Glomerular endothelial cell (primary cell): Measurements from ENCODE around the gene KIF26A. TPM values are rescaled to one million over a fixed set of nuclear protein-coding genes. Genes with fewer than 3 reads are reported as not detected.
"Not testable (repeated sequence)": the region's sequence is repeated elsewhere in the genome, so short reads cannot be mapped to it uniquely, and the experiment has no call there.

Experiments used
- DNase-seq: peaks from one replicate; pipeline ENCODE4 v3.0.0-alpha.2; 2011; ENCODE audit warnings: low read depth, low spot score; ENCODE audit errors: extremely low read depth
- total RNA-seq: library from RNA; depleted of rRNA; stranded (reverse); fragments of >200 nt; gene quantifications from 2 replicates; pipeline ENCODE4 v1.2.3, GENCODE V29; 2015

Gene KIF26A
- total RNA-seq, 1 donor from 2014 or later, result 19.8 TPM

GRCh38 chr14:104142946-104143470, 4.6 kb downstream of the KIF26A start:
- no peak for DNase-seq

DNA sequence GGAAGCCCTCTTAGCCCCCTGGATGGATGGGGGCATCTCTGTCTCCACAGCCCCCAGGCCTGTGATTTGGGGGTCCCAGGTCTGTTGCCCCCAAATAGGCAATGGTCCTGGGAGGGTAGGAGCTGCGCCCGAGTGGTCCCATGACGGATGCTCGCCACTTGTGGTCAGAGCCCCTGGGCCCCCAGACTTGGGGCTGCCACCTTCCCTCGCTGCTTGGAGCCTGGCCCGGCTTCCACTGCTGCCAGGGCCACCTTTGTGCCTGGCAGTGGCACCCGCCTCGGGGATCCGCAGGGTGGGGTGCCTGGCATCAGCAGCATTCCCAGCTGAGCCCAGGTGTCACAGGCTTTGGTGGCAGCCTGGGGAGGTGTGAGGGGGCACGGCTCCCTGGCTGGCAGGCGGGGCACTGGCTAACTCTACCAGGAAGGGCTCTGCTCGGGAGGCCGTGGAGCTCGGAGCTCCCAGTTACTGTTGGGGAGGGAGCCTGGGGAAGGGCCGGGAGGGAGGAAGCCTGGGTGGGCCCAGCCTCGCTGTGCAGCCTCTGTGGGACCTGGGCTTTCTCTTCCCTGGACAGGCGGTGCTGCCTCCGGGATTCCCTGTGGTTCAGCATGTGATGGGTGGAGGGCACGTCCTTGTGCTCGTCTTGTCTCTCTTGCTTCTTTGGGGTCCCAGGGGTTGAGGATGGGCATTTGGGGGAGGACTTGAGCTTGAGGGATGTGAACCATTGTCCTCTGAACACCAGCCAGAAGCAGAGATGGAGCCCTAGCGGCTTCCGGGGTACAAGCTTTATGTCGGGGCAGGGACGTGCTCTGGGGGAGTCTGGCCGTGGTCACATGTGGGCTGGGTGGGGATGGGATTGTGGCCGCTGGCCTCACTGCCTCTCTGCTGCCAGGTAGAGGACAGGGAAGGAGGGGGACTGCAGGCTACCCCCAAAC, 5.4 kb downstream of the KIF26A start:
- no peak for DNase-seq

DNA sequence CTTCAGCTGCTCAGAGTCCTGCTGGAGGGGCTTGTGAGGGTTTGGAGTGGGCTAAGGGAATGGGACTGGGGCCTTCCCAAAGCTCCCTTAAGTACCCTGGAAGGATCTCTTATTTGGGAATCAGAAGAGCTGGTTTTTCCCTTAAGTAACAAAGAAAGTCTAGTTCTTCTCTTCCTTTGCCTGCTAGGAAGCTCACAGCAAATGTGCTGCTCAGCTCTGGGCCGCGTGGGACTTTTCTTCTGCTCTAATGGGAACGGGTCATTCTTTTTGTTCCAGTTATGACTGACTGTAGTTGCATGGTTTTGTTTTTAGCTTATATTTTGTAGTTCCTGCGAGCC, 6.0 kb downstream of the KIF26A start:
- no peak for DNase-seq

DNA sequence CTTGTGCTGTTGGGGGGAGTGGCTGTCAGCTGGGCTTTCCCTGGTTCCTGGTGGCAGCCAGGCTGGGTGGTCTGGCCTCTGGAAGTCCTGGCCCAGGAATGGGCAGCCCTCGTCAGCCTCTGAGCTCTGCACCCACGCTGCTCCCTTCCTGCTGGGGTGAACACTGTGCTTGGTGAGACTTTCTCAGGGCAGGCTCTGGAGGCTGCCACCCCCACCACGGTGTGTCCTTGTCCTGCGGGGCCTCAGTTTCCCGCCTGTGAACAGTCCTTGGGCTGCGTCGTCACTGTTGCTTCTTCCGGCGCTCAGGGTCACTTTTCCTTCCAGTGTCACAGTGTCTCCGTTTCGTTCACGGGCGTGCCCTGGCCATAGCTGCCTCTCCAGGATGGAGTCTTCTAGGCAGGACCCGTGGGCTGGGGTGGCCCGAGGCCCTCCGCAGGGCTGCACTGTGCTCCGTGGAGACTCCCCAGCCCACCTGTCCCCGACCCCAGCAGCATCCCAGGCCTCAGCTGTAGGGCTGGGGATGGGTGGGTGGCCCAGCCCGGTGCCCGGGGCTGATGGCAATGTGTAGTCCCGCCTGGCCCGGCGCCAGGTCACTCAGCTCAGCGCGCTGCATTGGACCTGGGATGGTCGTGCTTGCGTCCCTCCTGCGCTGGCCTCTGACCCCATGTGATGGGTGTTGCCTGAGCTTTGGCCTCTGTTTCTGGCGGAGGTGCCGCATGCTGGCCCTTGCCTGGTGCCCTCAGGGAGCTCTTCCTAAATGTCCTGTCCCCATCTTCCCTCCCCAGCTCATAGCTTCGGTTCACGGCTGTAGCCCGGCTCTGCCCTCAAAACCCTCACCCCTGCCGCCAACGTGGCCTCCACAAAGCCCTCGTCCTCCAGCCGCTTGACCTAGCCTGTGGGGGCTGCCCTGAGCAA, 6.8 kb downstream of the KIF26A start:
- no peak for DNase-seq

GRCh38 chr14:104145826-104146601, 7.6 kb downstream of the KIF26A start:
- no peak for DNase-seq

- DNase-seq, result no peak
These were observed 8.4 kb downstream of the KIF26A start for GRCh38 chr14:104146651-104147345.

GRCh38 chr14:104147346-104148125, 9.1 kb downstream of the KIF26A start:
- no peak for DNase-seq

DNA sequence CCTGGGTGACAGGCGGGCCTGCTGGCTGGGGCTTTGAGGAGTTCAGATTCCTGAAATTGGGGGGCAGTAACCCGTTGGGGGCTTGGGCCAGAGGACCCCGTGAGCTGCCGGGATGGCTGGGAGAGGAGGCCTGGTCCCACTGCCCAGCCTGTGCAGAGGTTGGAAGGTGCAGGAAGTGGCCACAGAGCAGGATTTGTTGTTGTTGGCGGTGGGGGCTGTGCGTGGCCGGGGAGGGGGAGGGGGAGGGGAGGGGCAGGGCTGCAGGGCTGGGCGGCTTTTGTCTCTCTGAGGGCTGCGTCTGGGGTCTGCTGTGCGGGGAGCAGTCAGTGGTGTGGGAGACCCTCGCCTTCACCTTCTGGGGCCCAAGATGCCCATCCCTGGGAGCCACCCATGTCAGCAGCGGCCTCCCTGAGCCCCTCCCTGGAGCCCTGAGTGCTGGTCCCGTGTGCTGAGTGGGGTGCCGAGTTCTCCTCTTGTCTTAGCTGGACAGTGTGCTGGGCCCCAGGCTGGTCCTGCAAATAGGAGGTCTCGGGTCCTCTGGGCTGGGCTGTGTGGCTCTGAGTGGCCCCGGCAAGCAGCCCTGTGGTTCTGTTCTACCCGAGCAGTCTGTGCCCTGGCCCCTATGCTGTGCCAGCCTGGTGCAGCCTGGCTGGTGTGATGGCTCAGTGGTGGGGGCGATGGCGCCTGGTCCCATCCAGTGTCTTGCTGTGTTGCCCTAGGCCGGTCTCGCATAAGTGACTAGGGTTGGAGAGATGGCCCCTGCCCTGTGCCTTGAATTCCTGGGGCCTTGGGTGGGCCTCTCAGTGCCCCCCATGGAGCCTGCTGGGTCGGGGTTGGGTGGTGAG, 10.3 kb downstream of the KIF26A start:
- DNase-seq, result no peak

DNA sequence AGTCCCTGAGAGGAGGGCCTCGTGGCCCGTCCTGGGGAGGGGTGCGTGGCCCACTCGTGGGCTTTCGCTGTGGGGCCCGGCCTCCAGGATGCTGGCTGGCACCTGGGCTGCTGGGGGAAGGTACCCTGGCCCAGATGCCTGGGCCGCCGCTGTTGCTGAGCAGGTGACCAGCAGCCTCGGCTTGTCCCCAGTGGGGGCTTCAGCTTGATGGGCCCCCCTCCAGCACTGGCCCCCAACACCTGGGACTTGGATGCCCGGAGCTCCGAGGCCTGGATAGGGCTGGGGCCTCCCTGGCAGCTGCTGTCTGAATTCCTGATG, 10.8 kb downstream of the KIF26A start:
- no peak for DNase-seq

GRCh38 chr14:104149617-104150135, 11.3 kb downstream of the KIF26A start:
- no peak for DNase-seq

- DNase-seq, result no peak
These were observed 12.0 kb downstream of the KIF26A start for GRCh38 chr14:104150136-104151025.

DNA sequence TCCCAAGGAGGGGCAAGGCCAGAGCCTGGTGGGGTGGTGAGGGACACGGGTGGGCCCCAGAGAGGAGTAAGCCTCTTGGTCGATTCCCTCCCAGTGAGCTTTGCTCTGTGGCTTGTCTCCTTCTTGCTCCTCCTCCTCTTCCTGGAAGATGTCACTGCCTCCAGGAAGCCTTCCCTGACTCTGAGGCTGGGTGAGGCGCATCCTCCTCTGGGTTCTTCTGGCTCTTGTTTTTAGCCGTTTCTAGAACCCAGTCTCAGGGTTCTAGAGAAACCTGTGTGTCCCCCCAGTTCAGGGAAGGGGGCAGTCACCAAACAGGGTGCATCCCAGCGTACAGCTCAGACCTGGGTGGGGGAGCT, 12.6 kb downstream of the KIF26A start:
- DNase-seq, result no peak

GRCh38 chr14:104151566-104152245, 13.3 kb downstream of the KIF26A start:
- no peak for DNase-seq

DNA sequence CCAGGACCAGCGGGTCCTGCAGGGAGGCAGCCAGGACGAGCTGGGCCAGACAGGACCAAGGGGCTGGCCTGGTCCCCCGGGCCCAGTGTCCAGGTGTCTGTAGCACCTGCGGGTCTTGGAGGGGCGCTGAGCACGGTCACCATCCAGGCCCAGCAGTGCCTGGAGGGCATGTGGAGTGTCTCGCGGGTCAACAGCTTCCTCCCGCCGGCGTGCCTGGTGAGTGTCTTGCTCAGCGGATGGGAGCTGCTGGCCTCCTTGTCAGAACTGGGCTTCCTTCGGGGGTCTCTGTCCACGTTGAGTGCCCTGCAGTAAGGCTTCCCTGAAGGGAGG, 13.8 kb downstream of the KIF26A start:
- no peak for DNase-seq

- DNase-seq, result no peak
These were observed 14.5 kb downstream of the KIF26A start for GRCh38 chr14:104152686-104153393.

- not testable (repeated sequence) for DNase-seq
These were observed 15.0 kb downstream of the KIF26A start for GRCh38 chr14:104153394-104153755.
